ENCODE results near the gene ANGPTL4. TPM values are rescaled to one million over a fixed set of nuclear protein-coding genes. Genes with fewer than 3 reads are reported as not detected.
A peak's percentile ranks its signal among the peaks of the same experiment; 100 is the strongest.

The ANGPTL4 gene
- total and polyA plus RNA-seq, 2 donors (not counting 1 experiment from before 2014, with no cell fraction given) = 1.7 to 6.6 TPM

DNA sequence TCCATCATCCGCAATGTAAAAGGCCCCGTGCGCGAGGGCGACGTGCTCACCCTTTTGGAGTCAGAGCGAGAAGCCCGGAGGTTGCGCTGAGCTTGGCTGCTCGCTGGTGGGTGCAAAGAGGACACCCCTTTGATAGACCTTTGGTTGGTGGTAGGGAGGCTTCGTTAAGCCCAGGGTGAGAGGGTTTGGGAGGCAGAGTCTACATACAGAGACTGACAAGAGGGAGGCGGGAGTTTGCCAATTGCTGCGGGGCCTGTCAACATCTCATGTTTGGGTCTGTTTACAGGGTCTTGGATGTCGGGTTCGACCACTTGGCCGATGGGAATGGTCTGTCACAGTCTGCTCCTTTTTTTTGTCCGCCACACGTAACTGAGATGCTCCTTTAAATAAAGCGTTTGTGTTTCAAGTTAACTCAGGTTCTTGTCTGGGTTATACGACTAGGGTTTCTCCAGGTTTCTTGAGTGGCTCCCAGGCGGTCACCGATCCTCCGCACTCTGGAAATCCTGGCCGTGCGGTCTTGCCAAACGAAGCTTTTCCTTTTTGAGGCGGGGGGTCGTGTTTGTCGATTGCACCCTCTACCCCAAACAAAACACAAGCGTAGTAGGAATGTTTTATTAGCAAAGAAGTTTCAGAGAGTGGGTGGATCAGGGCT is 41.8 kb upstream of the ANGPTL4 start:
- peaks cover 11% of the 10 kb centered on the region for H3K4me1 ChIP-seq (ENCODE audit: control insufficient read depth, extremely low read depth, insufficient read depth, low read length)
- H3K4me2 ChIP-seq (ENCODE audit: extremely low read depth, insufficient read depth, low read length) = peak overlapping the region; percentile 99
- TF ChIP-seq EZH2 (IDR thresholded peaks at IDR 0.05; ENCODE audit: low read length, missing control alignments) = no peak
- TF ChIP-seq, protein P1, sequence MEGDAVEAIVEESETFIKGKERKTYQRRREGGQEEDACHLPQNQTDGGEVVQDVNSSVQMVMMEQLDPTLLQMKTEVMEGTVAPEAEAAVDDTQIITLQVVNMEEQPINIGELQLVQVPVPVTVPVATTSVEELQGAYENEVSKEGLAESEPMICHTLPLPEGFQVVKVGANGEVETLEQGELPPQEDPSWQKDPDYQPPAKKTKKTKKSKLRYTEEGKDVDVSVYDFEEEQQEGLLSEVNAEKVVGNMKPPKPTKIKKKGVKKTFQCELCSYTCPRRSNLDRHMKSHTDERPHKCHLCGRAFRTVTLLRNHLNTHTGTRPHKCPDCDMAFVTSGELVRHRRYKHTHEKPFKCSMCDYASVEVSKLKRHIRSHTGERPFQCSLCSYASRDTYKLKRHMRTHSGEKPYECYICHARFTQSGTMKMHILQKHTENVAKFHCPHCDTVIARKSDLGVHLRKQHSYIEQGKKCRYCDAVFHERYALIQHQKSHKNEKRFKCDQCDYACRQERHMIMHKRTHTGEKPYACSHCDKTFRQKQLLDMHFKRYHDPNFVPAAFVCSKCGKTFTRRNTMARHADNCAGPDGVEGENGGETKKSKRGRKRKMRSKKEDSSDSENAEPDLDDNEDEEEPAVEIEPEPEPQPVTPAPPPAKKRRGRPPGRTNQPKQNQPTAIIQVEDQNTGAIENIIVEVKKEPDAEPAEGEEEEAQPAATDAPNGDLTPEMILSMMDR (conservative IDR thresholded peaks at IDR 0.05 in 1 of 2, IDR thresholded peaks at IDR 0.05 in 1 of 2; ENCODE audit: low read depth in 1 of 2, low read length in 2 of 2) = no peak
- DNase-seq (ENCODE audit: low read depth in 2 of 2) = no peak
- H2AFZ ChIP-seq (ENCODE audit: low read length) = no peak overlapping the region
- peaks cover 12% of the 10 kb centered on the region for H3K36me3 ChIP-seq (ENCODE audit: control insufficient read depth, insufficient read depth, low read length)
- no peaks in the 10 kb centered on the region for H3K27me3 ChIP-seq (ENCODE audit: control insufficient read depth, insufficient read depth, low read length)
- H4K20me1 ChIP-seq (ENCODE audit: control insufficient read depth, extremely low read depth, insufficient read depth, low read length) = no peaks in the 10 kb centered on the region
- no peaks in the 10 kb centered on the region for H3K9me3 ChIP-seq (ENCODE audit: control insufficient read depth, insufficient read depth, low read depth, low read length)
- H3K27ac ChIP-seq (ENCODE audit: insufficient read depth, low read length) = peak overlapping the region; percentile 88
- H3K4me3 ChIP-seq (replicated peaks in 1 of 4; ENCODE audit: control extremely low read depth in 1 of 4, insufficient read depth in 1 of 4, low read depth in 3 of 4, low read length in 4 of 4) = peak overlapping the region; percentile 86 to 100 (median 96)
- H3K79me2 ChIP-seq (ENCODE audit: control insufficient read depth, insufficient read depth, low read length) = peaks cover 37% of the 10 kb centered on the region
- H3K9ac ChIP-seq (ENCODE audit: insufficient read depth, low read length) = peak overlapping the region; percentile 97

DNA sequence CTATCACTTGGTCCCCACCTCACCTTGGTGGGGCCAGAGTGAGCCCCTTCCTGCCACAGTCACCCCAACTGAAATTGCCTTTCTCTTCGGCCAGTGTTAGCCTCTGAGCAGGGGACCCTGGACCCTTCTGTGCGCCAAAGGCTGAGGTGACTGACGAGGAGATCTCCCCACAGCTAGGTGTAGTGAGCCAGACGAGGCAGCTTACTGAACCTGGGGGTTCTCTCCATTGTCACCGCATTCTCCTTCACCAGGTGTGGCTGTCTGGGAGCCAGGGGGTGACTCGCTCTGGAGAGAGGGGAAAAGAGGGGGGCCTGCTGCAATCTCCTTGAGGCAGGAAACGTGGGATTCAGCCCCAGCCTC is 41.3 kb upstream of the ANGPTL4 start:
- no peak for DNase-seq (ENCODE audit: low read depth in 2 of 2)
- no peaks in the 10 kb centered on the region for H4K20me1 ChIP-seq (ENCODE audit: control insufficient read depth, extremely low read depth, insufficient read depth, low read length)
- peak overlapping the region; percentile 86 to 100 (median 96) for H3K4me3 ChIP-seq (replicated peaks in 1 of 4; ENCODE audit: control extremely low read depth in 1 of 4, insufficient read depth in 1 of 4, low read depth in 3 of 4, low read length in 4 of 4)
- H2AFZ ChIP-seq (ENCODE audit: low read length) = no peak overlapping the region
- peaks cover 37% of the 10 kb centered on the region for H3K79me2 ChIP-seq (ENCODE audit: control insufficient read depth, insufficient read depth, low read length)
- H3K27ac ChIP-seq (ENCODE audit: insufficient read depth, low read length) = peak overlapping the region; percentile 32
- TF ChIP-seq, protein P1 (conservative IDR thresholded peaks at IDR 0.05 in 1 of 2, IDR thresholded peaks at IDR 0.05 in 1 of 2; ENCODE audit: low read depth in 1 of 2, low read length in 2 of 2) = no peak
- TF ChIP-seq EZH2 (IDR thresholded peaks at IDR 0.05; ENCODE audit: low read length, missing control alignments) = no peak
- H3K36me3 ChIP-seq (ENCODE audit: control insufficient read depth, insufficient read depth, low read length) = peaks cover 12% of the 10 kb centered on the region
- H3K4me1 ChIP-seq (ENCODE audit: control insufficient read depth, extremely low read depth, insufficient read depth, low read length) = peaks cover 11% of the 10 kb centered on the region
- H3K27me3 ChIP-seq (ENCODE audit: control insufficient read depth, insufficient read depth, low read length) = no peaks in the 10 kb centered on the region
- peak overlapping the region; percentile 23 for H3K9ac ChIP-seq (ENCODE audit: insufficient read depth, low read length)
- H3K4me2 ChIP-seq (ENCODE audit: extremely low read depth, insufficient read depth, low read length) = peak overlapping the region; percentile 99
- H3K9me3 ChIP-seq (ENCODE audit: control insufficient read depth, insufficient read depth, low read depth, low read length) = no peaks in the 10 kb centered on the region

DNA sequence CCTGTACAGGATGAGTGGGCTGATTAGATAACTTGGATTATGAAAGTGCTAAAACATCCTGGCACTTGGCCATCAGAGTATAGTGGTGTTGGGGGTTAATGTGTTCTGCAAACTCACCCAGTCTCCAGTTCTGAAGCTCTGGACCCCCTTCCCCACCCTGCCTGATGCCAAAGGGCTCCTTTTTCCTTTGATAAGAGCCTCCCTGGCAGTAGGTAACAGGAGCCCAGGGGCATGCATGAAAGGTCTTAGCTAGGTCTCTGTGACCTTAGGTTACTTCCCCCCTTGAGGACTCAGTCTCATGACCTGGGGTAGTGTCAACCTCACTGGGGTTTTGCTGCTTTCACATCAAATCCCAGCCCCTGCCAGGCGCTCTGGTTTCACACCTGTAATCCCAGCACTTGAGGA is 40.2 kb upstream of the ANGPTL4 start:
- no peak for DNase-seq (ENCODE audit: low read depth in 2 of 2)
- no peaks in the 10 kb centered on the region for H3K27me3 ChIP-seq (ENCODE audit: control insufficient read depth, insufficient read depth, low read length)
- no peak overlapping the region for H3K4me2 ChIP-seq (ENCODE audit: extremely low read depth, insufficient read depth, low read length)
- H4K20me1 ChIP-seq (ENCODE audit: control insufficient read depth, extremely low read depth, insufficient read depth, low read length) = no peaks in the 10 kb centered on the region
- H3K79me2 ChIP-seq (ENCODE audit: control insufficient read depth, insufficient read depth, low read length) = peaks cover 37% of the 10 kb centered on the region
- peaks cover 11% of the 10 kb centered on the region for H3K4me1 ChIP-seq (ENCODE audit: control insufficient read depth, extremely low read depth, insufficient read depth, low read length)
- TF ChIP-seq, protein P1 (conservative IDR thresholded peaks at IDR 0.05 in 1 of 2, IDR thresholded peaks at IDR 0.05 in 1 of 2; ENCODE audit: low read depth in 1 of 2, low read length in 2 of 2) = no peak
- no peak for TF ChIP-seq EZH2 (IDR thresholded peaks at IDR 0.05; ENCODE audit: low read length, missing control alignments)
- no peak overlapping the region for H3K9ac ChIP-seq (ENCODE audit: insufficient read depth, low read length)
- H3K9me3 ChIP-seq (ENCODE audit: control insufficient read depth, insufficient read depth, low read depth, low read length) = no peaks in the 10 kb centered on the region
- H3K27ac ChIP-seq (ENCODE audit: insufficient read depth, low read length) = no peak overlapping the region
- no peak overlapping the region for H2AFZ ChIP-seq (ENCODE audit: low read length)
- peak overlapping the region in 1 of 4 experiments; percentile 17 for H3K4me3 ChIP-seq (replicated peaks in 1 of 4; ENCODE audit: control extremely low read depth in 1 of 4, insufficient read depth in 1 of 4, low read depth in 3 of 4, low read length in 4 of 4)
- peaks cover 12% of the 10 kb centered on the region for H3K36me3 ChIP-seq (ENCODE audit: control insufficient read depth, insufficient read depth, low read length)
